Stimulated activated CD8-positive, alpha-beta memory T cell treated with anti-CD3 and anti-CD28 coated beads, Interleukin-7, amount 100 ng/mL, for 48 hours (primary cell): Measurements from ENCODE around the gene PCDH15.

ENCODE experiments used
- DNase-seq, 2 donors: peaks; one replicate each; pipeline ENCODE4 v3.0.0-alpha.2; 2020; ENCODE audit warnings: low read depth in 1 of 2; ENCODE audit errors: extremely low read depth in 1 of 2

The PCDH15 gene

GRCh38 chr10:54800741-54801421 lies at the start of gene PCDH15:
Gene PCDH15, minus strand, starts transcription at chr10:54801231. Its CDS starts 136,969 bp downstream, at chr10:54664262.
- no peak for DNase-seq

GRCh38 chr10:54843932-54844331 lies 42.9 kb upstream of the PCDH15 start:
- no peak for DNase-seq

- DNase-seq: no peak
These were observed 42.1 kb upstream of the PCDH15 start for GRCh38 chr10:54843085-54843646.

- no peak for DNase-seq
These were observed 36.4 kb upstream of the PCDH15 start for GRCh38 chr10:54837479-54837878.

- no peak for DNase-seq
These were observed 32.0 kb upstream of the PCDH15 start for GRCh38 chr10:54833029-54833428.

- DNase-seq: no peak
These were observed 26.0 kb upstream of the PCDH15 start for GRCh38 chr10:54826994-54827560.

GRCh38 chr10:54815583-54815982 lies 14.6 kb upstream of the PCDH15 start:
- DNase-seq: no peak

- DNase-seq: no peak
These were observed 7.3 kb upstream of the PCDH15 start for GRCh38 chr10:54808186-54808935.

GRCh38 chr10:54799506-54799905 lies 1.5 kb downstream of the PCDH15 start:
- DNase-seq: no peak

- DNase-seq: no peak
These were observed 3.3 kb downstream of the PCDH15 start for GRCh38 chr10:54797636-54798321.

- no peak for DNase-seq
These were observed 4.2 kb downstream of the PCDH15 start for GRCh38 chr10:54796881-54797280.

GRCh38 chr10:54776622-54777021 lies 24.4 kb downstream of the PCDH15 start:
- no peak for DNase-seq

GRCh38 chr10:54772468-54773122 lies 28.4 kb downstream of the PCDH15 start:
- DNase-seq: no peak

GRCh38 chr10:54769051-54769450 lies 32.0 kb downstream of the PCDH15 start:
- no peak for DNase-seq

- no peak for DNase-seq
These were observed 42.2 kb downstream of the PCDH15 start for GRCh38 chr10:54758791-54759190.

GRCh38 chr10:54749623-54750022 lies 51.4 kb downstream of the PCDH15 start:
- no peak for DNase-seq

GRCh38 chr10:54745436-54745835 lies 55.6 kb downstream of the PCDH15 start:
- no peak for DNase-seq

GRCh38 chr10:54742416-54742815 lies 58.6 kb downstream of the PCDH15 start:
- no peak for DNase-seq

GRCh38 chr10:54728511-54728910 lies 72.5 kb downstream of the PCDH15 start:
- no peak for DNase-seq

- DNase-seq: no peak
These were observed 79.0 kb downstream of the PCDH15 start for GRCh38 chr10:54722075-54722474.

- DNase-seq: no peak
These were observed 90.1 kb downstream of the PCDH15 start for GRCh38 chr10:54710918-54711317.
